ENCODE measurements around the gene GJA5. TPM values are rescaled to one million over a fixed set of nuclear protein-coding genes. Genes with fewer than 3 reads are reported as not detected.

The GJA5 gene
- not detected in 2 replicates for total RNA-seq (2014; rRNA removed; shearing (Covaris generic); ENCODE audit: low replicate concordance)

- in situ Hi-C loops (cut with HindIII; ENCODE audit: low pct_unique_long_range_greater_than_20kb, low sequenced_read_pairs) = no loop called here
- DNase-seq (ENCODE audit: low read depth) = no peak
Observed at GRCh38 chr1:147760481-147761260, at the start of gene GJA5. Gene GJA5 (minus strand): TSS chr1:147760602. CDS start chr1:147759238, 1,364 bp downstream.

GRCh38 chr1:147809236-147809635, 48.8 kb upstream of the GJA5 start:
- in situ Hi-C loops (cut with HindIII; ENCODE audit: low pct_unique_long_range_greater_than_20kb, low sequenced_read_pairs) = no loop called here
- no peak for DNase-seq (ENCODE audit: low read depth)

GRCh38 chr1:147808025-147808424, 47.6 kb upstream of the GJA5 start:
- in situ Hi-C loops (cut with HindIII; ENCODE audit: low pct_unique_long_range_greater_than_20kb, low sequenced_read_pairs) = no loop called here
- no peak for DNase-seq (ENCODE audit: low read depth)

DNA sequence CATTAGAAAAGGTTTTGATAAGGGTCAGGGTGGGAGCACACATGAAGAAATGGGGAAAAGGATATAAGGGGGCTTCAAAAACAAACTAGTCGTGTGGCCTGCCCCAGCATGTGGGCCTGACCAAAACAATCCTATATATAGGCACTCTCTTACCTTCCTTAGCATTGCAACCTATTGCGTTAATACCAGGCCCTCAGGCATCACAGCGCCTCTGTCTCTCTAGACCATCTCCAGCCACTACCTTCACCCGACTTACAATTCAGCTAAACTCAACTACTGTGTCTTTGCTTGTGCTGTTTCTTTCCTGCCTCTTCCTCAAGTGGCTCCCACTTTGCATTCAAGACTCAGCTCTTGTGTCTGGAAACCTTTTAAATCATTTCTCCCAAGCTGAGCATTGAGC, 47.0 kb upstream of the GJA5 start:
- in situ Hi-C loops (cut with HindIII; ENCODE audit: low pct_unique_long_range_greater_than_20kb, low sequenced_read_pairs) = no loop called here
- DNase-seq (ENCODE audit: low read depth) = no peak

DNA sequence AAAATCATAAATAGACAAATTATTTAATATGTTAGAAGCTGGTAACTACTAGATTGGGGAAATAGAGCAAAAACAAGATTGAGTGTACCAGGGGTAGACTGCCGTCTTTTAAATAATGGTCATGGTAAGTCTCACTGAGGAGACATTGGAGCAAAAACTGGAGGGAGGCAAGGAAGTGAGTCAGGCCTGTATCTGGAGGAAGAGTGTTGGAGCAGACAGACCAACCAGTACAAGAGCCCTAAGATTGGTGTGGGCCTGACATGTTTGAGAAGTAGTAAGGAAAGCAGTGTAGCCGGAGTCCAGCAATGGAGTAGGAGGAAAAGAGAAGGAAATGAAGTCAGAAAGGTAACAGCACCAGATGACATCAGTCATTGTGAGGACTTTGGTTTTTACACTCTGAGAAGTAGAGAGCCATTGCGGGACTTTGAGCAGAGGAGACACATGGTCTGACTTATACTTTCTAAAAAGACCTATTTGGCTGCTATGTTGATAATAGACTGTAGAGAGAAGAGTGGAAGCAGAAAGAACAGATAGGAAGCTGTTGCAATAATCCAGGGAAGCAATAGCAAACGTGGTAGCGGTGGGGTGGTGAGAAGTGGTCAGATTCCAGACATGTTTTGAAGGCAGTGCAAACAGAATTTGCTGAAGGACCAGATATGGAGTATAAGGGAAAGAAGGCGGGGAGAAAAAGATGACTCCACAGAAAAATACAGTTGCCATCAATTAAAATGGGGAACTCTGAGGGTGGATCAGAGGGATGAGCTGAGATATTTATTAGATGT, 44.7 kb upstream of the GJA5 start:
- DNase-seq (ENCODE audit: low read depth) = no peak
- in situ Hi-C loops (cut with HindIII; ENCODE audit: low pct_unique_long_range_greater_than_20kb, low sequenced_read_pairs) = no loop called here

DNA sequence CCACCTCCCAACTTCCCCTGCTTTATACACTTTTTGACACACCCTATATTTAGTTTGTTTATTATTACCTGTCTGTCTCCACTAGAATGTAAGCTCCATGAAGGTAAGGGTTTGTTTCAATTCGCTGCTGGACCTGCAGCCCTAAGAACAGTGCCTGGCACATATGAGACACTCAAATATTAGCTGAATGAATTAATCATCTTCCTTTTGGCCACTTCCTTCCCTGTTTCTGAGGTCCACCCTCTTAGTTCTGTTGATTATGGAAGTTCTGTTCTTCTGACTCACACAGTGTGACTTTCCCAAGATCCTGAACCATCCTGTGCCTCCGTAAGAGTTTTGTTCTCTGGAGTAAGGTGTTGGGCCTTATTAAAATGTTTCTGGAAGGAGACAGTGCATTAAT, 40.4 kb upstream of the GJA5 start:
- in situ Hi-C loops (cut with HindIII; ENCODE audit: low pct_unique_long_range_greater_than_20kb, low sequenced_read_pairs) = no loop called here
- DNase-seq (ENCODE audit: low read depth) = no peak

GRCh38 chr1:147798731-147799130, 38.3 kb upstream of the GJA5 start:
- in situ Hi-C loops (cut with HindIII; ENCODE audit: low pct_unique_long_range_greater_than_20kb, low sequenced_read_pairs) = no loop called here
- DNase-seq (ENCODE audit: low read depth) = no peak

DNA sequence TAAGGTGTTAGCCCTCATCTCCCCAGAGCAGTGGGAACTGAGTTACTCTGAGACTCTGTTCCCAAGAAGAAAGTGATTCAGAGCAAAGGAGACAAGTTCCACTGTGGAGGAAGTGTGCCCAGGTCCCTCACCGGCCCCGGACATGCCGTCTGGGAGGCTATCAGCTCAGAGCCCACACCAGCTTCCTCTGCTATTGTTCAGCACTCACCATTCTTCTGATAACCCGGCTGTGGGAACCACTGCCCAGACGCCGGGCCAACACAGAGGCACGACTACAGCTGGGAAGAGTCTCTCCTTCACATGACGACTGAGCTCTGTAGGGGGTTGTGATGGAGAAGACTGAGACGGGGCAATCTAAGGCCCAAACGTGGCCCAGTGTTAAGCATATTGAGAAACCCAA, 34.2 kb upstream of the GJA5 start:
- in situ Hi-C loops (cut with HindIII; ENCODE audit: low pct_unique_long_range_greater_than_20kb, low sequenced_read_pairs) = no loop called here
- no peak for DNase-seq (ENCODE audit: low read depth)

- in situ Hi-C loops (cut with HindIII; ENCODE audit: low pct_unique_long_range_greater_than_20kb, low sequenced_read_pairs) = no loop called here
- no peak for DNase-seq (ENCODE audit: low read depth)
Observed at GRCh38 chr1:147791876-147792275, 31.5 kb upstream of the GJA5 start.

GRCh38 chr1:147787765-147788164, 27.4 kb upstream of the GJA5 start:
- DNase-seq (ENCODE audit: low read depth) = no peak
- in situ Hi-C loops (cut with HindIII; ENCODE audit: low pct_unique_long_range_greater_than_20kb, low sequenced_read_pairs) = no loop called here

DNA sequence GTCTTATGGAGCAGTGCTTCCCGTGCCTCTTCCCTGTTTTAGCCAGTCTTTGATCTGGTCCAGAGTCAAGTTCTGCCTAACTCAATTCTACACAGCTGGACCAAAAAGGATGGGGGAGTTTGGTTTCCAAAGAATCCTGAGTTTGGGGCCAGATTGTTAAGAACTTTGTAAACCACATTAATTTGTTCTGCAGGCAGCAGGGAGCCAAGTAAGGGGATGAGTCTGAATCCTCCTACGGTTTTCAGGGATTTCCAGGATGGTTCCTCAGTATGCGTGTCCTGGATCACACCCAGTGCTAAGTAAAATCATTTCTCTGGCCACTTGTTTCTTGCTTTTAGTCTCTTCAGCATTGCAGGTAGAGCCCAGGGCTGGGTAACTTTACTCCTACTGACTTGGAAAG, 26.1 kb upstream of the GJA5 start:
- in situ Hi-C loops (cut with HindIII; ENCODE audit: low pct_unique_long_range_greater_than_20kb, low sequenced_read_pairs) = no loop called here

DNA sequence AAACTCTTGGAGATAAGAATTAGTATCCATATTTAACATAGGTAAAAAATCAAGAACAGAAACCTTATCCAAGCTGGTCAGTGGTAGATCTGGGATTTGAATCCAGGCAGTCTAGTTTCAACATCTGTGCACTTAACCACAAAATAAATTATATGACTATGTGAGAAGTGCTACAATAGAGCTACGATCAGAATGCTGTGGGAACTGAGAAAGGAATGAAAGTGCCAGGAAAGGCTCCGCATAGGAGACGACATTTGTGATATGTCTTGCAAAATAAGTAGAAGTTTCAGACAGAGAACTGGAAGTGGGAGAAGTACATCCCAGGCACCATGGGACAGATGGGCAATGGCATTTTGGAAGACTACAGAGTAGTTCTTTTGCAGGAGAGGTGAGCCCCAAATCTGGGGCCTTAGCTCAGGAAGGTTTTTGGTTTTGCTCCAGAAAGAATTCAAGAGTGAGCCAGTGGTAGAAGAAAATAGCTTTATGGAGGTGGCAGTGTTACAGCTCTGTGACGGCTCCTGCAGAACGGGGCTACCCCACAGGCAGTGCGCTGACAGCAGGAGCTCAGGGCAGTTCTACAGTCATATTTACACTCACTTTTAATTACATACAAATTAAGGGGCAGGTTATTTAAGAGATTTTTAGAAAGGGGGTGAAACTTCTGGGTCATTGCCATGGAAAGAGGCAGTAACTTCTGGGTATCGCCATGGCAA, 25.5 kb upstream of the GJA5 start:
- in situ Hi-C loops (cut with HindIII; ENCODE audit: low pct_unique_long_range_greater_than_20kb, low sequenced_read_pairs) = no loop called here
- DNase-seq (ENCODE audit: low read depth) = no peak

More for the DNA sequence above, 26.1 kb upstream of the GJA5 start:
- DNase-seq (ENCODE audit: low read depth) = no peak

DNA sequence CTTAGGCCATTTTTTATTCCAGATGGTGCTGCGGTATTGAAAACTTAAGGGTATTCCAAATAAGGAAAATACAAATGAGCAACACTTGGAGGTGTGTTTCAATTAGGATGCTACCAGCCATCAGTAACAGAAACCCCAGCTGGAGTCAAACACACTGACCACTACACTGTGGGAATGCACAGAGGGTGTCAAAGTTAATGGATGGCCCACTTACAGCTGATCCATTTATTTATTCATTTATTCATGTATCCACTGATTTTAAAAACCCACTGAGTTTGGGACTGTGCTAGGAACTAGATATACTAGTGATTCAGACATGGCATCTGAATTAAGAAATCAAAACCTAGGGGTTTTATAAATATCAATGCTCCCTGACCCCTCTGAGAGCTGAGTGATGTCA, 24.5 kb upstream of the GJA5 start:
- in situ Hi-C loops (cut with HindIII; ENCODE audit: low pct_unique_long_range_greater_than_20kb, low sequenced_read_pairs) = no loop called here
- DNase-seq (ENCODE audit: low read depth) = no peak

- DNase-seq (ENCODE audit: low read depth) = peak; percentile 4
- in situ Hi-C loops (cut with HindIII; ENCODE audit: low pct_unique_long_range_greater_than_20kb, low sequenced_read_pairs) = no loop called here
Observed at GRCh38 chr1:147781056-147781471, 20.7 kb upstream of the GJA5 start.

- in situ Hi-C loops (cut with HindIII; ENCODE audit: low pct_unique_long_range_greater_than_20kb, low sequenced_read_pairs) = no loop called here
- DNase-seq (ENCODE audit: low read depth) = no peak
Observed at GRCh38 chr1:147777694-147778093, 17.3 kb upstream of the GJA5 start.

DNA sequence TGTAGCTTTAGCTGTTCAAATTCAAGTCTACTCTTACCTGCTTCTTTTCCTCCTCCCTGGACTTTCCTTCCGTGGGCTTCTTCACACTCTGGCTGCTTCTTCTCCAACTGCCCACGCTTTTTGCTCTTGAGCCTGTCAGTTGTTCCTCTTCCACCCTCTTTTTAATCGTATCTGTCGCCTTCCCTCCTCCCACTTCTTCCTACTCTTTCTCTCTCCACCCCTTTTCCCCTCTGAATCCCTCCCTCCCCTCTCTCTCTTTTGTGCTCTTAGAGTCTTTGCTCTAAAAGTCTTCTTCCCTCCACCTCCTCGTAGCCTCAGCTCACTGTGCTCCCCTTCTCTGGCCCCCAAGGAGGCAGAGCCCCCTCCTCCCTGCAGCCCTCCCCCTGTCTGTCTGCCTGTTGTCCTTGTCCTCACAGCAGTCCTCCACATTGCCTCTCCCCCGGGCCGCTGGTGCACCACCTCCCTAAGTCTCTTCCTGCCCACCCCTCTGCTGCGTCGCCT, 12.9 kb upstream of the GJA5 start:
- DNase-seq (ENCODE audit: low read depth) = no peak
- in situ Hi-C loops (cut with HindIII; ENCODE audit: low pct_unique_long_range_greater_than_20kb, low sequenced_read_pairs) = no loop called here

- in situ Hi-C loops (cut with HindIII; ENCODE audit: low pct_unique_long_range_greater_than_20kb, low sequenced_read_pairs) = no loop called here
Observed at GRCh38 chr1:147772570-147772969, 12.2 kb upstream of the GJA5 start.

GRCh38 chr1:147771226-147772125, 11.1 kb upstream of the GJA5 start:
- in situ Hi-C loops (cut with HindIII; ENCODE audit: low pct_unique_long_range_greater_than_20kb, low sequenced_read_pairs) = no loop called here
- no peak for DNase-seq (ENCODE audit: low read depth)

More at GRCh38 chr1:147772570-147772969, 12.2 kb upstream of the GJA5 start:
- DNase-seq (ENCODE audit: low read depth) = no peak

Measured in Caki2 (cell line).